Left renal pelvis (tissue), 4 donors: ENCODE measurements around the gene MCRS1. TPM values are rescaled to one million over a fixed set of nuclear protein-coding genes. Genes with fewer than 3 reads are reported as not detected.

Experiments
- DNase-seq, 4 donors: peaks; one replicate each; pipeline ENCODE4 v3.0.0-alpha.2; 2013; ENCODE audit warnings: low read depth in 4 of 4, low spot score in 3 of 4
- polyA plus RNA-seq, 4 donors: library from polyadenylated mRNA; unstranded; fragments of 120-200 nt; gene quantifications; one replicate each; pipeline ENCODE4 v1.2.1, GENCODE V29; 2013; ENCODE audit not compliant: insufficient read length in 4 of 4

Gene MCRS1
- polyA plus RNA-seq, 4 donors: 45.4 to 77.8 (median 64.5) TPM

GRCh38 chr12:49582850-49583249 is 14.9 kb upstream of the MCRS1 start:
- no peak for DNase-seq

GRCh38 chr12:49582201-49582600 is 14.3 kb upstream of the MCRS1 start:
- DNase-seq: no peak

- peak; percentile 54 to 78 (median 68) for DNase-seq
Measured at GRCh38 chr12:49580572-49581535, 12.9 kb upstream of the MCRS1 start.

- DNase-seq: no peak
Measured at GRCh38 chr12:49578471-49579112, 10.7 kb upstream of the MCRS1 start.

- DNase-seq: no peak
Measured at GRCh38 chr12:49577589-49578315, 9.8 kb upstream of the MCRS1 start.

- no peak for DNase-seq
Measured at GRCh38 chr12:49568442-49569162, 660 bp upstream of the MCRS1 start.

- DNase-seq: no peak
Measured at GRCh38 chr12:49567302-49567610, 686 bp downstream of the MCRS1 start.

GRCh38 chr12:49566361-49566760 is 1.6 kb downstream of the MCRS1 start:
- no peak for DNase-seq

GRCh38 chr12:49565406-49566265 is 2.3 kb downstream of the MCRS1 start:
- DNase-seq: no peak

- DNase-seq: no peak
Measured at GRCh38 chr12:49564686-49565405, 3.1 kb downstream of the MCRS1 start.

- no peak for DNase-seq
Measured at GRCh38 chr12:49563951-49564685, 3.8 kb downstream of the MCRS1 start.

GRCh38 chr12:49562831-49563230 is 5.1 kb downstream of the MCRS1 start:
- no peak for DNase-seq

- no peak for DNase-seq
Measured at GRCh38 chr12:49562233-49562632, 5.7 kb downstream of the MCRS1 start.

GRCh38 chr12:49560695-49561094 is 7.2 kb downstream of the MCRS1 start:
- no peak for DNase-seq

GRCh38 chr12:49559011-49559675 is 8.8 kb downstream of the MCRS1 start:
- no peak for DNase-seq

GRCh38 chr12:49558526-49558925 is 9.4 kb downstream of the MCRS1 start:
- DNase-seq: no peak

- no peak for DNase-seq
Measured at GRCh38 chr12:49557917-49558215, 10.1 kb downstream of the MCRS1 start.
